Neural progenitor cell (in vitro differentiated cells): ENCODE measurements around the gene UBE3D.

Source experiments
- CTCF ChIP-seq: fragments of 200-600 bp; sonication (generic); IDR thresholded peaks from 2 replicates; pipeline ENCODE4 v1.5.1; 2017; ENCODE audit warnings: antibody characterized with exemption, mild to moderate bottlenecking
- EZH2 ChIP-seq: fragments of 200-600 bp; sonication (generic); IDR thresholded peaks from 2 replicates; pipeline ENCODE4 v1.6.1; 2017; ENCODE audit warnings: antibody characterized with exemption, mild to moderate bottlenecking, moderate library complexity
- EZH2phosphoT487 ChIP-seq: fragments of 200-600 bp; sonication (generic); IDR thresholded peaks from 2 replicates; pipeline ENCODE4 v1.6.1; 2017; ENCODE audit warnings: antibody characterized with exemption

- no peak for TF ChIP-seq CTCF
- no peak for TF ChIP-seq EZH2
- no peak for TF ChIP-seq EZH2phosphoT487
Measured at GRCh38 chr6:82957171-82957867, 108.3 kb downstream of the UBE3D start.
